Ecto neural progenitor cell (in vitro differentiated cells): ENCODE results near the gene USP44.
A peak's percentile ranks its signal among the peaks of the same experiment; 100 is the strongest.

ENCODE experiments used
- DNase-seq: peaks from one replicate; pipeline ENCODE4 v3.0.0-alpha.2; 2018; ENCODE audit warnings: low spot score

The USP44 gene

GRCh38 chr12:95548056-95548538, 3.2 kb downstream of the USP44 start:
- peak; percentile 84 for DNase-seq

DNA sequence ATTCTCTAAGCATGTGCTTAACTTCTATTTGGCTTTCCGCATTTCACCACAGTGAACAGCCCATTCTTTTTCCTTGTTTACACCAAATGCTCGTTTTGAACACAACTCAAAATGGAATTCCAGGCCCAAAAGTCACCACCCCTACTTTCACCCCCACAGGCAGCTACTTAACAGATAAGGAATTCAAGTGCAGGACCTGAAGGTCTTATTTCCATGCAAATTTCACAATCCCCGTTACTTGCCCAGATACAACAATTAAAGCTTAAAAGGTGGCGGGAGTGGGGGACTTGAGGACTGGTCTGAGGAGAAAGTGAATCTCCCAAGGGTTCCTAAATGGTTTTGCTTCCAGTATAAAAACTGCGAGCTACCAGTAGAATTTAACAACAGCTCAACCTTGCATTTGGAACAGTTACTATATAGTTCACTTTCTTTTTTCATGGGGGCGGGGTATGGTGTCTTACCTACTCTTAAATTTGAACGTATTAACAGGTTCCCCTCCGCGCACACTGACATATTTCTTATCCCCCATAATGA, 3.7 kb downstream of the USP44 start:
- DNase-seq: no peak

DNA sequence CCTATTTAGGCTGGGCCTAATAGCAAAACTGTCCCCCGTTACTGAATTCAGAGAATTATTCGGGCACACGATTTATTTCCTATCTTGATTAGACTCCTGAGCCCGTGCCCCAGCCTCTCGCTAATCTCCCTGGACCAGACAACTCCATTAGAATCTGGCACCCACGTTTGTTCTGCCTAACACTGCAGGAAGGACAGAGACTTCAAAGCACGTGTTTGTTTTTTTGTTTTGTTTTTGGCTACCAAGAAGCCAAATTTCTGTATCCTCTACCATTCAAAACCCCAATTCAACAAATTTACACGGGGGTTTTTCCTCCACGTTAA, 4.8 kb downstream of the USP44 start:
- no peak for DNase-seq

DNA sequence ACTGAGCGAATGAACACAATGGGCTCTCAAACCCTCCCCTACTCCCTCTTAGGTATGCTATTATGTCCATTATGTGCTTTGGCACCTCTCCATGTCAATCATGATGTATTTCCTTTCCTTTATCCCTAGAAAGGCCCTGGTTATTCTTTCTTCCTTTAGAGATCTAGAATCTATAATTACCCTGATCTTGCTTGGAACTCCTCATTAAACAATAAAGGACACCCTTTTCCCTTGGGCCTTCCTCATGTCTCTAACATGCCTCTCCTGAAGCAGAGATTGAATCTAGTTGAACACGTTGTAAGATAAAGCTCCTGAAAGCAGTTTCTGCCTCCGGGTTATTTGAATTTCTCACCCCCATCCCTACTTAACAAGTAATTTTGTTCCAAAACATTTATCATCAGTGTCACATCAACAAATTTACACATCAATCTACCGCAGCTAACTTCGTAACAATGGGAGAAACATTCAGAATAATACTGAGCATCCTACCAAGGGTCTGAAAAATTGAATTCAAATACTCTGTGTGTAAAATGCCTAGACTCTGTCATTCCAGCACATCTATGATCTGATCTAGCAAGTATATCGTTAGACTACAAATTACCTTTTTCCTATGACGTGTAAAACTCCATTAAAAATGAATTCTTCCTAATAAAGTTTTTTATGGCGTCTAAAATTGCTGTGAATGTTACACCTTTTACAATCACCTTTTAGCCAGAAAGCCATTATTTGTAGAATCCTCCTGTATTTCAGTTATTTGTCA, 5.4 kb downstream of the USP44 start:
- DNase-seq: no peak

GRCh38 chr12:95545303-95545702, 6.0 kb downstream of the USP44 start:
- DNase-seq: no peak

DNA sequence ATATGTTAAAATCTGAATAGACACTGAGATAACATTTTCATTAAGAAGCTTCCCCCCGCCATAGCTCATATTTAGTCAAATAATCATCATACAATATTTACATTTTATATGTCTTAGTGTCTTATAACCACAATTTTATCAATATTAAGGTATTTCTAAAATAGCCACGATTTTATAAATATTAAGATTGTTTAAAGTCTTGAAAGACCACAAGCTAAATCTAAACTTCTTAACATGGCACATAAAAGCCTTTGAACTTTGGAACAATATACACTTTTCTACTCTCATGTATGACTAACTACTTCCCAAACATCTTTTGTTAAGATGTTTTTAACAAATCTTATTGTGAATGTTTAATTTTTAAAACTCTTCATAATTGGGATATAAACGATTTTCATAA, 6.5 kb downstream of the USP44 start:
- DNase-seq: no peak

GRCh38 chr12:95543305-95543704, 8.0 kb downstream of the USP44 start:
- no peak for DNase-seq

GRCh38 chr12:95541436-95541835, 9.8 kb downstream of the USP44 start:
- DNase-seq: no peak

GRCh38 chr12:95538656-95539055, 12.6 kb downstream of the USP44 start:
- no peak for DNase-seq

DNA sequence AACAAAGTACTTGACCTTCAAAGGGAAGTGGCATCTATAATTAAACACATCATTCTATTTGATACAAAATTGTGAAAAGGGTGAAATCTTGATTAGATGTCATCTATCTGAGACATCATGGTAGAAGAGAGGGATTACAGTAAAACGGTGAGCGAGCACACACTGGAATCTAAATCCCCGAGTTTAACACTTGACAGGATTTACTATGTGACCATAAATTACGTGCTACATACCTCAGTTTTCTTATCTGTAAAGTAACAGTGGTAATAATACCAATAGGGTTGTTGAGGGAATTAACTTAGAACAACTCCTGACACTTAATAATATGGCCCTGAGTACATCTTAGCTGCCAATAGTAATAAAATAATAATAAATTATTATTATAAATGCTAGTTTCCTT, 13.3 kb downstream of the USP44 start:
- DNase-seq: no peak

GRCh38 chr12:95533985-95534384, 17.3 kb downstream of the USP44 start:
- no peak for DNase-seq

- DNase-seq: no peak
These were observed 18.4 kb downstream of the USP44 start for GRCh38 chr12:95532851-95533250.

- no peak for DNase-seq
These were observed 21.5 kb downstream of the USP44 start for GRCh38 chr12:95529693-95530225.

GRCh38 chr12:95528431-95528830, 22.8 kb downstream of the USP44 start:
- DNase-seq: no peak

DNA sequence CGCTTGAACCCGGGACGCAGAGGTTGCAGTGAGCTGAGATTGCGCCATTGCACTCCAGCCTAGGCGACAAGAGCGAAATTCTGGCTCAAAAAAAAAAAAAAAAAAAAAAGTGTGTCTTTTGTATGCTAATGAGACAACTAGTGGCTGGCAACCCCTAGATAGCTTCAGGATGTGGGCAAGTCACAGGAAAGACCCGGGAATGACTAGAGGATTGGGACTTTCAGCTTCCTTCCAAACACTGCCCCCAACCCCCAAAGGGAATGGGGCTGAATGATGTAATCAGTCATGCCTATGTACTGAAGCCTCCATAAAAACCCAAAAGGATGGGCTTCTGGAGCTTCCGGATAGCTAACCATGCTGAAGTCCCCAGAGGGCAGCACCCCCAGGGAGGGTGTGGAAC, 28.6 kb downstream of the USP44 start:
- DNase-seq: no peak

- DNase-seq: no peak
These were observed 30.5 kb downstream of the USP44 start for GRCh38 chr12:95520816-95521215.

DNA sequence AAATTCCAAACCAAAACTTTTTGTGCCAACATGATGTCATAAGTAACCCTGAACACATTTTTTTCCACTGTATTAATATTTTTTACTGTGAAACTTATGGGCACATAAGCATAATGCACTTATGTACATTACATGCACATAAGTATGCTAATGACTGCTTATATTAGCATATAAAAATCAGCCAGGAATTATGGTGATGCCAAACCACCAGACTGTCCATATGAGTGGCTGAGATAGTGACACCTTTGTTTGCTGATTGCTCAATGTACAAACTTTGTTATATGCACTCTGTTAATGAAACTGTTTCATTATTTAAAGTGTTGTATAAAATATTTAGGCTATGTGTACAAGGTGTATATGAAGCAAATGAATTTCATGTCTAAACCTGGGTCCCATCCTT, 32.3 kb downstream of the USP44 start:
- DNase-seq: no peak

- no peak for DNase-seq
These were observed 34.0 kb downstream of the USP44 start for GRCh38 chr12:95517246-95517645.

DNA sequence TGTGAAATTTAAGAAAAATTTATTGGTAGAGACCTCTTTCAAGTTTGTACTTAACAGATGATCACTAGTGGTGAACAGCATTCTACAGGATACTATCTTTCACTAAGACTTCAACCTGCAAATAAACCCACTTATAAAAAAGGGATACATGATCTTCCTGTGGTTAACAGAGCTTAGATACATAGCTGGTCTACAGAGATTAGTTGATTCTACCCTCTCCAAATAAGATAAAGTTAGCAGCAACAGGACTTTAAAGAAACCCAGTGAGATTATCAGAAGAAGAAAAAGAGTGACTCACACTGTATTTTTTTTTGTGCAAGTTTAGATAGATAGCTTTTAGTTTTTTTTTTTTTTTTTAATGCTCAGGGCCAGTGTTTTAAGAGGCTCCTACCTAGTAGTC, 34.5 kb downstream of the USP44 start:
- DNase-seq: no peak

DNA sequence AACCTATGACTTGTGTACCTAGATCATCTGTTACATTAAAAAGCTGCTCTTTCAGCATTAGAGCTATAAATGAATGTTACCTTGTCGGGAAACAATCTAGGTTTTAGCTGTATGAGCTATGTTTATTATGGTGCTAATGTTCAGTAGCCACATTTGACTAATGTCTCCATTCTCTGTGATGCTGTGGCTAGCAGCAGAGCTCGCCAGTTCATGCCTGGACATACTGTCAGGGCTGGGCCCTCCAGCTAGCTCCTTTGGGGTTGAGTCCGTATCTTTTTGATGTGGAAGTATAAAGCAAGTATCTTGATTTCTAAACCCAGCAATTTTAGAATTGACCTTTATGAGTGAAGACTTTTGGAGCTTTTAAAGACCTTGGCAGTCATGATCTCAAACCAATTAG, 36.1 kb downstream of the USP44 start:
- no peak for DNase-seq

GRCh38 chr12:95513599-95513998, 37.7 kb downstream of the USP44 start:
- no peak for DNase-seq

GRCh38 chr12:95511977-95512376, 39.3 kb downstream of the USP44 start:
- no peak for DNase-seq

GRCh38 chr12:95509300-95509699, 42.0 kb downstream of the USP44 start:
- no peak for DNase-seq
